ENCODE data around the gene TERB2. TPM values are rescaled to one million over a fixed set of nuclear protein-coding genes. Genes with fewer than 3 reads are reported as not detected.
"Not testable (repeated sequence)": the region's sequence is repeated elsewhere in the genome, so short reads cannot be mapped to it uniquely, and the experiment has no call there.

TERB2 gene, protein sequence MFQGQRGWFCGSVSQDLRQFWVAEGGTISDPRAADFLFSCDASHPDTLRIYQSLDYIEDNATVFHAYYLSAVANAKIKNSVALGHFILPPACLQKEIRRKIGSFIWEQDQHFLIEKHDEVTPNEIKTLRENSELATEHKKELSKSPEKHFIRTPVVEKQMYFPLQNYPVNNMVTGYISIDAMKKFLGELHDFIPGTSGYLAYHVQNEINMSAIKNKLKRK
- total RNA-seq (not detected), polyA plus RNA-seq (not detected), total RNA-seq (0 reads per million in 6 experiments)

DNA sequence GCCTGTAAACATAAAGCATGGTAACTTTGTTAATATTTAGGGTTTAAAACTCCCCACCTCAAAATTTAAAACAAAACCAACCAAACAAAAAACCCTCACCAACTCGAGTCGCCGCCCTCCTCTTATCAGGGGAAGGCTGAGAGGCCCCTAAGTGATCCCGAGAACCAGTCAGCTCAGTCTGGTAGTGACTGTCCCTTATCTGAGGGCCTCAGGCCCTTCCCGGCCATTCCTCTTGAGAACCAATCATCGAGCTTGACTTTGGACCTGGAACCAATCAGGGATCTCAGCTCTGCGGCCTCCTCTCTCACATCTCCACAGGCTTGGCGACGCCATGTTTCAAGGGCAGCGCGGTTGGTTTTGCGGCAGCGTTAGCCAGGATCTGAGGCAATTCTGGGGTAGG is at the start of gene TERB2:
TERB2 (plus strand) TSS at position 300 of the 400 bp plus-strand sequence; CDS start at position 332, 32 bp downstream.
- no peaks in the 10 kb centered on the region for H3K4me1 Mint-ChIP-seq
- no peak for DNase-seq
- H3K4me3 Mint-ChIP-seq: no peak within 1 kb of the TSS
- no peak for ATAC-seq
- H3K27me3 Mint-ChIP-seq: peaks cover 0 to 7% (median 0%) of the 10 kb centered on the region in 5 donors
- H3K27ac Mint-ChIP-seq: peak within 1 kb of the TSS in 1 of 10 donors; percentile 4
- no peaks in the 10 kb centered on the region for H3K9me3 Mint-ChIP-seq
- H3K36me3 Mint-ChIP-seq: no peaks in the 10 kb centered on the region
- POLR2A ChIA-PET: no interaction called here

DNA sequence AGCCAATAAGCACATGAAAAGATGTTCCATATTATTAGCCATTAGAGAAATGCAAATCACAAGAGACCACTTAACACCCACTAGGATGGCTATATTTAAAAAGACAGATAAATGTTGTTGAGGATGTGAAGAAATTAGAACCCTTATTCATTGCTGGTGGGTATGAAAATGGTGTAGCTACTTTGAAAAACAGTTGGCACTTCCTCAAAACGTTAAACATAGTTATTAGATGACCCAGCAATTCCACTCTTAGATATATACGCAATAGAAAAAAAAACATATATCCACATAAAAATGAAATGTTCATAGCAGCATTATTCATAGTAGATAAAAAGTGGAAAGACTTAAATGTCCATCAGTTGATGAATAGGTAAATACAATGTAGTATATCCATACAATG is 47.1 kb upstream of the TERB2 start:
- Mint-ChIP-seq H3K36me3 (no peaks in the 10 kb centered on the region), H3K9me3 (peaks cover 0 to 4% (median 0%) of the 10 kb centered on the region in 9 donors), H3K27ac (no peak overlapping the region), H3K4me3 (no peak overlapping the region), H3K4me1 (peaks cover 0 to 8% (median 4%) of the 10 kb centered on the region in 4 donors), H3K27me3 (peaks cover 0 to 4% (median 0%) of the 10 kb centered on the region in 5 donors)
- POLR2A ChIA-PET: no interaction called here
- DNase-seq (no peak), ATAC-seq (no peak)

DNA sequence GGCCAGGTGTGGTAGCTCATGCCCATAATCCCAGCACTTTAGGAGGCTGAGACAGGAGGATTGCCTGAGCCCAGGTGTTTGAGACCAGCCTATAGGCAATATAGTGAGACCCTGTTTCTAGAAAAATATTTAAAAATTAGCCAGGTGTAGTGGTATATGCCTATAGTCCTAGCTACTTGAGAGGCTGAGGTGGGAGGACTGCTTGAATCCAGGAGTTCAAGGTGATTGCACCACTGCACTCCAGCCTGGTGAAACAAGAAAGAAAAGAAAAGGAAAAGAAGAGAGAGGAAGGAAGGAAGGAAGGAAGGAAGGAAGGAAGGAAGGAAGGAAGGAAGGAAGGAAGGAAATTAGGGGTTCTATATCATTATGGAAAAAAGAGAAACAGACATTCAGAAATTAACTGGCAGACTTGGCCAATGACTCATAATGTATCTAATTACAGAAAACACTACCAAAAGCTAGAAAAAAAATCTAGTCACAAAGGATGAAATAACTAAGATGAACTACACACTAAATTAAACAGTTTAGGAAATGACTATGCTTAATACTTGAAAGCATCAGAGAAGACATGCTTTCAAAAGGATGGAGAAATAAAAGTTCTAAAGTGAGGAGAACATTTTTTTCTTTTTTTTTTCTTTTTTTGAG is 45.4 kb upstream of the TERB2 start:
- Mint-ChIP-seq H3K4me3 (no peak overlapping the region), H3K4me1 (peaks cover 0 to 3% (median 0%) of the 10 kb centered on the region in 4 donors), H3K27ac (peak overlapping the region in 1 of 10 donors; percentile 62), H3K27me3 (peaks cover 0 to 2% (median 0%) of the 10 kb centered on the region in 5 donors), H3K9me3 (peaks cover 0 to 4% (median 0%) of the 10 kb centered on the region in 9 donors), H3K36me3 (no peaks in the 10 kb centered on the region)
- ATAC-seq: no peak
- DNase-seq: no peak
- POLR2A ChIA-PET: interaction anchor here (0.6 kb wide), 1 partner anchor 14 kb away, joined by 3 read pairs; no protein-coding TSS in a partner anchor

DNA sequence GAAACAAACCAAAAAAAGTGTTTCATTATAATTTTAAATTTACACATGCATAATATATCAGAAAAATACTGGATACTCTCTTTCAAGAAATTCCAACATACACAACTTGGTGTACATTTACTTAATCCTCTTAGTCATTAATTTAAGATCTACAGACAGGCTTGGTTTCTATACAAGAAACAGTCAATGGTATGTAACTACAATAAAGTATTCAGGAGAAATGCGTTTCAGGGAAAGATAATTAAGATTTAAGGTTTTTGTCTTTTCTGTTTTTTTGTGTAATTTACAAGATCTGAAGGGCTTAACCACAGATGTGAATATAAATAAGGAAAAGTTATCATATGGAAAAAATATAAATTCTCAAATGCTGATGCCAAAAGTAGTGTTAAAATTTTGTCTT is 44.3 kb upstream of the TERB2 start:
- H3K9me3 Mint-ChIP-seq, H3K27me3 Mint-ChIP-seq, H3K27ac Mint-ChIP-seq, H3K4me1 Mint-ChIP-seq, H3K4me3 Mint-ChIP-seq, POLR2A ChIA-PET, H3K36me3 Mint-ChIP-seq, ATAC-seq, DNase-seq: not testable (repeated sequence)

DNA sequence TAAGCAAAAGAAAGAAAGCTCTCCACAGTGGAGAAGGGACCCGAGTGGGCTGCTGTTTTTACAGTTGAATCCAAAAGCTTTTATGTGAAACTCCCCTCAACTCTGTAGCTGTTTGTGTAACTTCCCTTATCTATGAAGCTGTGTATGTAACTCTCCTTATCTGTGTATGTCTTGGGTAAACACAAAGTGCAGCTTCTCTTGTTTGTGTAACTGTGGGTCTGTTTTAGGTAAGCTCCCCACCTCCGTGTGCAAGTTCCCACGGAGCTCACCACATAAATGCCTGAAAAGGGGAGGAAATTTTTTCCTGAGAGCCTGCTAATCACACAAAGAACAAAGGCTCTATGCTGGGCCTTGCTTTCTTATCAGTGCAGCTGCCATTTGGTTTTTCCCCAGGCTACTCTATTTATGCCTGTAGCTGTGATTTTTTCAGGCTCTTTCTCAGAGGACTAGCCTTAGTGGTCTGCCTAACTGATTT is 43.5 kb upstream of the TERB2 start:
- ATAC-seq, H3K9me3 Mint-ChIP-seq, DNase-seq, POLR2A ChIA-PET, H3K27ac Mint-ChIP-seq, H3K36me3 Mint-ChIP-seq, H3K4me1 Mint-ChIP-seq, H3K27me3 Mint-ChIP-seq, H3K4me3 Mint-ChIP-seq: not testable (repeated sequence)

DNA sequence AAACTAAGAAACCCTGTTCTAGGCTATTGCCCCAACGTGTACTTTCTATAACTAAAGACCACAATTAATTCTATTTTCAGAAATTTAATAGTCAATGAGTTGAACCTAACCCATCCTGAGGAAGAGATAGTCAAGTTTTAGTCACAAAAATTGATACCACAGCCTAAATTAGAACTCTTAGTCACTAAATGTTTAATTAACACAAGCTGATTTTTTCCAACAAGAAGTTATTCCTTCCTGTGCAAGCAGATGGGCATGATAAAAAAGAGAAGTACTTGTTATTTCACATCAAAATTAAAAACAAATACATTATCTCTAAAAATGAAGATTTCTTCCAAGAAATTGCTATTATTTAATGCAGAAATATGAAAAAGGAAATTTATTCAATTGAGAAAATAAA is 38.4 kb upstream of the TERB2 start:
- H3K4me1 Mint-ChIP-seq: no peaks in the 10 kb centered on the region
- H3K27me3 Mint-ChIP-seq: peaks cover 0 to 3% (median 0%) of the 10 kb centered on the region in 5 donors
- H3K36me3 Mint-ChIP-seq: no peaks in the 10 kb centered on the region
- H3K27ac Mint-ChIP-seq: no peak overlapping the region
- ATAC-seq (no peak), DNase-seq (no peak)
- H3K4me3 Mint-ChIP-seq: no peak overlapping the region
- POLR2A ChIA-PET: no interaction called here
- H3K9me3 Mint-ChIP-seq: no peaks in the 10 kb centered on the region

DNA sequence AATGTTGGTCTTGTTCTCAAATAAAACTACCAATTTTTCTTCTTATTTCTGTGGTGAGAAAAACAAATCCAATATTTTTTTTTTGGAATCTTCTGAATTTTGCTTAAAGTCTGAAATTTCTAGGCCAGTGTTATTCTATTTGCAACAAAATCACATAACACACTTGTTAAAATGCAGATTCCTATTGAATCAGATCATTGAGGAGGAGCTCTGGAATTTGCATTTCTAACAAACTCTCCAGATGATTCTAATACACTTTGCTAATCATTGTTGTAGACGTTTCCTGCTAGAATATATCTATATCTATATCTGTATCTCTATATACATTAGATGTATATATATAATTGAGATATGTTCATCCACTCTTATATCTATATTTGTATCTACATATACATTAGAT is 27.8 kb upstream of the TERB2 start:
- POLR2A ChIA-PET, H3K4me1 Mint-ChIP-seq, H3K9me3 Mint-ChIP-seq, DNase-seq, ATAC-seq, H3K27ac Mint-ChIP-seq, H3K36me3 Mint-ChIP-seq, H3K4me3 Mint-ChIP-seq: not testable (repeated sequence)
- H3K27me3 Mint-ChIP-seq: peaks cover 3 to 15% (median 8%) of the 10 kb centered on the region in 5 donors

DNA sequence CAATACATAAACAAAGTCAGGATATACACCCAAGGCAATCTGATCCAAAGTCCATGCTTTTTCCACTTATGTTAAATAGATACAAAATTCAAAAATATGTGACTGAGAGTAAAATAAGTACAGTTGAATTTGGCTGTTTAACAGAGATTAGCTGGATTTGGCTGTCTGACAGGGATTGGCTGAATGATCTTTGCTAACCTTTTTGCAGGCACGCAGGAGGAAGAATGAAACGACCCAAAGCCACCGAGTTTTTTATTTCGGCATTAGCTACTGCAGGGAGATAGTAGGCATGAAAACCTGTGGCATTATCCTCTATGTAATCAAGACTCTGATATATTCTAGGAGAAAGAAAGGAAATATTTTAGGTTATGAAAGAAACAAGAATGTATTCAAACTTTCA is 26.2 kb upstream of the TERB2 start:
- H3K4me3 Mint-ChIP-seq, H3K4me1 Mint-ChIP-seq, H3K9me3 Mint-ChIP-seq, ATAC-seq, DNase-seq, H3K27ac Mint-ChIP-seq, H3K36me3 Mint-ChIP-seq, POLR2A ChIA-PET: not testable (repeated sequence)
- H3K27me3 Mint-ChIP-seq: peaks cover 3 to 15% (median 5%) of the 10 kb centered on the region in 5 donors

DNA sequence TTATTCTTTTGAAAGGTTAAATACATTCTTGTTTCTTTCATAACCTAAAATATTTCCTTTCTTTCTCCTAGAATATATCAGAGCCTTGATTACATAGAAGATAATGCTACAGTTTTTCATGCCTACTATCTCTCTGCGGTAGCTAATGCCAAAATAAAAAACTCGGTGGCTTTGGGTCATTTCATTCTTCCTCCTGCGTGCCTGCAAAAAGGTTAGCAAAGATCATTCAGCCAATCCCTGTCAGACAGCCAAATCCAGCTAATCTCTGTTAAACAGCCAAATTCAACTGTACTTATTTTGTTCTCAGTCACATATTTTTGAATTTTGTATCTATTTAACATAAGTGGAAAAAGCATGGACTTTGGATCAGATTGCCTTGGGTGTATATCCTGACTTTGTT is 1.8 kb downstream of the TERB2 start:
- POLR2A ChIA-PET, ATAC-seq, H3K4me1 Mint-ChIP-seq, H3K36me3 Mint-ChIP-seq, H3K4me3 Mint-ChIP-seq, H3K27ac Mint-ChIP-seq, H3K9me3 Mint-ChIP-seq, DNase-seq: not testable (repeated sequence)
- peaks cover 0 to 13% (median 3%) of the 10 kb centered on the region in 5 donors for H3K27me3 Mint-ChIP-seq

DNA sequence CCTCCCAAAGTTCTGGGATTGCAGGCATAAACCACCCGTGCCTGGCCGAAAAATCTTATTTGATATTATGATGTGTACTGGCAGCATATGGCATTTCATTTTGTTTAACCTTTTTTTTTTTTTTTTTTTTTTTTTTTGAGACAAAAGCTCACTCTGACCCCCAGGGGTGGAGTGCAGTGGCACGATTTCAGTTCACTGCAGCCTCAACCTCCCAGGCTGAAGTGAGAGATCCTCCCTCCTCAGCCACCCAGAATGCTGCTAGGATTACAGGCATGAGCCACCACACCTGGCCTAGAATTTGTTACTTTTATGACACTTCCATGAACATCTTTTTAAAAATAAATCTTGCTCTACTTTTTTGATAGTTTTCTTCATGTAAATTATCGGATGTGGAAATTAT is 12.0 kb downstream of the TERB2 start:
- no peaks in the 10 kb centered on the region for H3K9me3 Mint-ChIP-seq
- H3K27me3 Mint-ChIP-seq: peaks cover 0 to 4% (median 0%) of the 10 kb centered on the region in 5 donors
- ATAC-seq: no peak

DNA sequence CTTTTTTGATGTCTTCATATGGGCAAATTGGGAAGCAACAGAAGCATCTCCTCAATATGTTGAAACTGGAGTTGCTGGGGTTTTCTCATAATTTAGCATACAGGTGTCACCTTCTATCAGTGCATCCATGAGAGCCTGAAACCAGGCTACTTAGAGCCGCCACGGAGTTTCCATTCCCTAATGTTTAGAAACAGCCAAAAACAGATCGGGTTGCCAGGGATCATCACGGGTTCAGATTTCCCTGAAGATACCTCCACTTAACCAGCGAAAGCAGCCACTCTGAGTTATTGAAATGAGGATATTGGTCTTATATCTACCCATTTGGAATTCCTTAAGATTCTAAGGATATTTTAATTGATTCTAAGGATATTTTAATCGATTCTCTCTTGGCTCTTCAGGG is 14.5 kb downstream of the TERB2 start:
- Mint-ChIP-seq H3K4me3 (no peak overlapping the region), H3K27ac (no peak overlapping the region), H3K36me3 (no peaks in the 10 kb centered on the region), H3K27me3 (peaks cover 0 to 4% (median 0%) of the 10 kb centered on the region in 5 donors), H3K9me3 (no peaks in the 10 kb centered on the region), H3K4me1 (no peaks in the 10 kb centered on the region)
- DNase-seq: no peak
- no peak for ATAC-seq
- POLR2A ChIA-PET: no interaction called here

More for the DNA sequence above, 12.0 kb downstream of the TERB2 start:
- no peaks in the 10 kb centered on the region for H3K36me3 Mint-ChIP-seq
- H3K4me1 Mint-ChIP-seq: no peaks in the 10 kb centered on the region
- no peak overlapping the region for H3K27ac Mint-ChIP-seq
- POLR2A ChIA-PET: interaction anchor here (0.7 kb wide), 1 partner anchor 68 kb away, joined by 3 read pairs; no protein-coding TSS in a partner anchor
- DNase-seq: no peak
- H3K4me3 Mint-ChIP-seq: no peak overlapping the region

DNA sequence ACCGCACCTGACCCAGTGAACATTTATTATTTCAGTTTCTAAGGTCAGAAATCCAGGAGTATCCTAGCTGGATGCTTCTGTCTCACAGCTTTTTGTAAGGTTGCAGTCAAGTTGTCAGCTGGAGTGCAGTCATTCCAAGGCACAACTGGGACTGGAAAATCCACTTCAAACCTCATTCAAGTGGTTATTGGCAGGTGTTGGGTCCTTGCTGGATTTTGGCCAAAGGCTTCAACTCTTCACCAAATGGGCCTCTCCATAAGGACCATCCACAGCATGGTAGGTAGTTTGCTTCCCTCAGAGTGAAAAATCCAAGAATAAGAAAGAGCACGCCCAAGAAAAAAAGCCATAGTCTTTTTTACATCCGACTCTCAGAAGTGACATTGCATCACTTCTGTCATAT is 19.7 kb downstream of the TERB2 start:
- H3K27ac Mint-ChIP-seq, POLR2A ChIA-PET, H3K27me3 Mint-ChIP-seq, H3K4me3 Mint-ChIP-seq, DNase-seq, H3K36me3 Mint-ChIP-seq, ATAC-seq, H3K4me1 Mint-ChIP-seq: not testable (repeated sequence)
- H3K9me3 Mint-ChIP-seq: peaks cover 0 to 10% (median 0%) of the 10 kb centered on the region in 9 donors

DNA sequence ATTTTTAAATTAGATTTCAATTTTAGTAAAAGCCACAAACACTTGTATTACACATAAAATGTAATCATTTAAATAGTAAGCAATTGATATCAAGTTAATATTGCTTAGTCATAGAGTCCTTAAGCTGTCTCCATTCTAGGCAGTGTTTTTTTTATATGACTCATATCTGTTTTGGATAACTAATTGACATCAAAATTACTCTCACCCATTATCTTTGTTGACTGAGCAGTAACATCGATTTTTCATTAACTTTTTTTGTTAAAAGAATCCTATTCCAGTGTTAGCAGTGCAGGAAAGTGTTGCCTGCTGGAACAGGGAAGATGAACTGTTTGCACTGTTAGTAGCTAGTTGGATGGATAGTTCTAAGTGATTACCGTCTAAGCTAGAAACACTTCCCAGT is 21.3 kb downstream of the TERB2 start:
- H3K4me3 Mint-ChIP-seq, H3K27me3 Mint-ChIP-seq, POLR2A ChIA-PET, H3K36me3 Mint-ChIP-seq, DNase-seq, H3K27ac Mint-ChIP-seq, ATAC-seq, H3K4me1 Mint-ChIP-seq: not testable (repeated sequence)
- H3K9me3 Mint-ChIP-seq: peaks cover 0 to 10% (median 0%) of the 10 kb centered on the region in 9 donors

All from naive thymus-derived CD8-positive, alpha-beta T cell (primary cell).